Heart left ventricle (tissue), 16 donors: ENCODE results near the gene SLAMF8. TPM values are rescaled to one million over a fixed set of nuclear protein-coding genes. Genes with fewer than 3 reads are reported as not detected.

Experiments used
- ATAC-seq, 4 donors: fragments of 200-7000 bp; cut with Tn5 transposase; one replicate each; pipeline ENCODE4 v1.9.1; 2020 to 2022; ENCODE audit warnings: moderate library complexity in 4 of 4, mild to moderate bottlenecking in 3 of 4, moderate number of reproducible peaks in 1 of 4
- DNase-seq, 5 donors: peaks; one replicate each; pipeline ENCODE4 v3.0.0-alpha.2; 2020
- H3K27ac ChIP-seq, 12 donors: fragments of 200-600 bp; sonication (generic) in 4 of 12; one replicate each; pipeline versions ENCODE4 v1.5.0 to v1.8.0; 2016 to 2022; ENCODE audit warnings: mild to moderate bottlenecking in 2 of 12
- H3K27me3 ChIP-seq, 9 donors: fragments of 200-600 bp; sonication (generic) in 2 of 9; one replicate each; pipeline versions ENCODE4 v1.5.1 to v1.8.0; 2016 to 2022; ENCODE audit warnings: mild to moderate bottlenecking in 3 of 9
- H3K36me3 ChIP-seq, 9 donors: fragments of 200-600 bp; sonication (generic) in 2 of 9; one replicate each; pipeline versions ENCODE4 v1.5.0 to v1.8.0; 2018 to 2022; ENCODE audit warnings: mild to moderate bottlenecking in 2 of 9
- H3K4me1 ChIP-seq, 12 donors: fragments of 200-600 bp; sonication (generic) in 4 of 12; one replicate each; pipeline versions ENCODE4 v1.5.0 to v1.8.0; 2016 to 2022; ENCODE audit warnings: mild to moderate bottlenecking in 3 of 12
- H3K4me3 ChIP-seq, 12 donors: fragments of 200-600 bp; sonication (generic) in 4 of 12; one replicate each; pipeline versions ENCODE4 v1.5.0 to v1.8.0; 2017 to 2022; ENCODE audit warnings: mild to moderate bottlenecking in 9 of 12, moderate library complexity in 4 of 12
- H3K9me3 ChIP-seq, 12 donors: fragments of 200-600 bp; sonication (generic) in 4 of 12; one replicate each; pipeline versions ENCODE4 v1.5.0 to v1.8.0; 2016 to 2022; ENCODE audit warnings: mild to moderate bottlenecking in 1 of 12
- POLR2A ChIP-seq, 2 donors: fragments of 450-650 bp; IDR thresholded peaks; one replicate each; pipeline ENCODE4 v1.6.1; 2017; ENCODE audit warnings: antibody characterized with exemption in 2 of 2, mild to moderate bottlenecking in 2 of 2, moderate library complexity in 2 of 2
- WGBS, 4 donors: extraction: QIAGEN DNeasy Blood & Tissue Kit in 2 of 4; methylation state at CpG; one replicate each; pipeline versions ENCODE4 v1.1.5 to v1.1.7; 2013 to 2018; 5-methylcytosine and 5-hydroxymethylcytosine counted together
- intact Hi-C, 10 donors: fragments of 100-400 bp; cut with DNase I; formaldehyde crosslinking; loops; one replicate each; pipeline versions ENCODE4 v1.11.1 to v1.14.2; 2022
- polyA plus RNA-seq, 2 donors: library from polyadenylated mRNA; stranded (reverse); fragments of 200-250 nt; gene quantifications; one replicate each; pipeline ENCODE4 v1.2.3, GENCODE V29; 2013
- total RNA-seq, 9 donors: library from RNA; depleted of rRNA in 2 of 9; stranded (reverse); fragments of >200 nt in 2 of 9; fragmentation: NEBNext Ultra II Directional in 3 of 9; extraction: Animal tissue kit (Norgen Biotek cat#: 25700) in 3 of 9; gene quantifications; one replicate each; pipeline versions ENCODE4 v1.1.0 to v1.2.4, GENCODE V29; 2016 to 2023
- TF ChIP-seq, protein P1 (sequence below), 12 donors: fragments of 200-600 bp; sonication (generic) in 4 of 12; IDR thresholded peaks; one replicate each; pipeline versions ENCODE4 v1.5.0 to v1.8.0; 2018 to 2022; ENCODE audit warnings: antibody characterized with exemption in 12 of 12, mild to moderate bottlenecking in 5 of 12
- donor health status: ischemic (EF 13 %, LVEDD 7.1; RV severe dilation, severe dysfunction).
- donor health status: healthy with polysubstance abuse.
- donor health status: DM: no; HTN: yes; CAD: no.
- donor health status: DM: no; HTN: no; CAD: no.
- donor health status: ischemic (EF 25% LVEDD 6.9; RV normal size, moderate dysfunction).
- donor health status: ischemic (EF 25% LVEDD 5.7; RV mildly dilated, moderate dysfunction).
- donor health status: healthy.
- donor health status: DM: yes; HTN: yes; CAD: no.
- donor health status: ischemic (EF 35%, LVEDD 5.7; RV mildly dilated, moderate dysfunction).
- donor health status: nonischemic (EF 11% LVEDD 7.7; RV severe dilation, severe dysfunction).
- donor health status: DM: yes; HTN: yes; CAD: no.
- donor health status: PGD.
- donor health status: ischemic (EF 29% LVEDD 5.4; RV normal size, mild dysfunction).
- donor health status: nonischemic (EF 23%, LVEDD 6.1; RV moderate dilation, normal function).

SLAMF8 gene
- total and polyA plus RNA-seq, 11 donors: 0.50 to 44.9 (median 1.5) TPM

DNA sequence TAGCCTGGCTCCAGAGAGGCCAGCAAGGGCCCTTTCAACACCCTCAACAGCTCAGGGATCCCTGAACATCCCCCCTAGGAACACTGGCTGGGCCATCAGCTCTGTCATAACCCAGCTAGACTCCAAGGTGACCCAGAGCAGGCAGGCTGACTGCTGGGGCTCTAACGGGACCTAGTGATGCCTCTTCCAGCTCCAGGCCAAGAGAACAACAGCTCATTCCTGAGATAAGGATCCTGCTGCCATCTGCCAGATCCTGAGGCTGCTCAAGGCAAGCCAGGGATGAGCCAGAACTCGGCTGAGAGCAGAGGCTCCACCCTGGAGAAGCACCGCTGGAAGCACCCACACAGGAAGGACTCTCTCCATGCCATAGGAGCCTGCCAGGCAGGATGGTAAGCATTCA, 33.8 kb downstream of the SLAMF8 start:
- TF ChIP-seq POLR2A (IDR thresholded peaks at IDR 0.05): no peak
- TF ChIP-seq, protein P1, sequence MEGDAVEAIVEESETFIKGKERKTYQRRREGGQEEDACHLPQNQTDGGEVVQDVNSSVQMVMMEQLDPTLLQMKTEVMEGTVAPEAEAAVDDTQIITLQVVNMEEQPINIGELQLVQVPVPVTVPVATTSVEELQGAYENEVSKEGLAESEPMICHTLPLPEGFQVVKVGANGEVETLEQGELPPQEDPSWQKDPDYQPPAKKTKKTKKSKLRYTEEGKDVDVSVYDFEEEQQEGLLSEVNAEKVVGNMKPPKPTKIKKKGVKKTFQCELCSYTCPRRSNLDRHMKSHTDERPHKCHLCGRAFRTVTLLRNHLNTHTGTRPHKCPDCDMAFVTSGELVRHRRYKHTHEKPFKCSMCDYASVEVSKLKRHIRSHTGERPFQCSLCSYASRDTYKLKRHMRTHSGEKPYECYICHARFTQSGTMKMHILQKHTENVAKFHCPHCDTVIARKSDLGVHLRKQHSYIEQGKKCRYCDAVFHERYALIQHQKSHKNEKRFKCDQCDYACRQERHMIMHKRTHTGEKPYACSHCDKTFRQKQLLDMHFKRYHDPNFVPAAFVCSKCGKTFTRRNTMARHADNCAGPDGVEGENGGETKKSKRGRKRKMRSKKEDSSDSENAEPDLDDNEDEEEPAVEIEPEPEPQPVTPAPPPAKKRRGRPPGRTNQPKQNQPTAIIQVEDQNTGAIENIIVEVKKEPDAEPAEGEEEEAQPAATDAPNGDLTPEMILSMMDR (IDR thresholded peaks at IDR 0.05): no peak
- ATAC-seq: peak in 1 of 4 donors; percentile 33

DNA sequence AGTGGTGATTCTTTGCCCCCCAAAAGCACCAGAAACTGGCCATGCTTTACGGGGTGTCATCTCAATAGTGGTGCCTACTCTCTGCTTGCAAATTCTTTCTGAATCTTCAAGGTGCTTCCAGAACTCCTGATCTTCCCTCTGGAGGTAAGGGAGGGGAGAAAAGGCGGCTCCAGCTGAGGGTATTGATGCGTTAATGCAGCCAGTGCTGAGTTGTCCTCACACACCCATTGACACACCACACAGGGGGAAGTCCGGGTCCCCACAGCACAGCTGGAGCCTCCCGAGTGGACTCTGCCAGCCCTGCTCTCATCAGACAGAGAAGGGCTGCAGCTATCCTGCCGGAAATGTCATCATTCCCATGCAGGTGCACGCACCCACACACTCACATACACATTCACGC, 34.5 kb downstream of the SLAMF8 start:
- intact Hi-C loops: no loop called here
- TF ChIP-seq, protein P1 (IDR thresholded peaks at IDR 0.05): no peak
- TF ChIP-seq POLR2A (IDR thresholded peaks at IDR 0.05): no peak
- Histone ChIP-seq H3K27me3 (no peaks in the 10 kb centered on the region), H3K9me3 (no peaks in the 10 kb centered on the region), H3K4me1 (no peaks in the 10 kb centered on the region), H3K27ac (no peak overlapping the region), H3K4me3 (no peak overlapping the region), H3K36me3 (no peaks in the 10 kb centered on the region)
- DNase-seq (no peak), ATAC-seq (no peak)
- 78 to 85% (median 83%) methylated on average over 8 of the region's 8 CpGs for WGBS, 4 donors

More for the DNA sequence above, 33.8 kb downstream of the SLAMF8 start:
- DNase-seq: no peak
- 37 to 49% (median 46%) methylated on average over 3 of the region's 3 CpGs for WGBS, 4 donors
- H3K27me3 ChIP-seq: no peaks in the 10 kb centered on the region
- intact Hi-C loops: no loop called here
- H3K4me3 ChIP-seq: no peak overlapping the region
- H3K27ac ChIP-seq: no peak overlapping the region
- H3K4me1 ChIP-seq: peaks cover 0 to 2% (median 0%) of the 10 kb centered on the region in 12 donors
- H3K9me3 ChIP-seq: no peaks in the 10 kb centered on the region
- H3K36me3 ChIP-seq: no peaks in the 10 kb centered on the region

DNA sequence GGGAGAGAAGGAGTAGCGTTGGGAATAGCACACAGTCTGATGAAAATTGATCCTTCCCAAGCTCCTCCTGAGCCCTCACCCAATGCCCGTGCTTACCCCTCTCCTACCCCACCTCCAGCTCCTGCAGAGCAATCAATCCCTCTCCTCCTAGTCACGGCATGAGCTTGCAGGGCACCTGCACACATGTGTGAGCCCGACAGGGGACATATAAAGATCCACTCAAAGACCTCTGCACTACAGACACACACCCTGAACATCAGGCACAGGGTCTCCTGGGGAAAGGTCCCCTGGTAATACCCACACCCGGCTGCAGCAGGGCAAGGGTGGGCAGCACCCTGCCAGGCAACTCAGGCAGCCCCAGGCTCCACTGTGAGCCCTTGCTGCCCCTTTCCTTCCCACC, 35.4 kb downstream of the SLAMF8 start:
- DNase-seq (no peak), ATAC-seq (no peak)
- TF ChIP-seq, protein P1 (IDR thresholded peaks at IDR 0.05): no peak
- no peak for TF ChIP-seq POLR2A (IDR thresholded peaks at IDR 0.05)
- intact Hi-C loops: no loop called here
- no peaks in the 10 kb centered on the region for H3K36me3 ChIP-seq
- WGBS, 4 donors: 82 to 100% (median 93%) methylated on average over 5 of the region's 5 CpGs
- no peaks in the 10 kb centered on the region for H3K9me3 ChIP-seq
- H3K4me1 ChIP-seq: peaks cover 0 to under 1% (median 0%) of the 10 kb centered on the region in 12 donors
- H3K4me3 ChIP-seq: no peak overlapping the region
- no peak overlapping the region for H3K27ac ChIP-seq
- H3K27me3 ChIP-seq: no peaks in the 10 kb centered on the region

DNA sequence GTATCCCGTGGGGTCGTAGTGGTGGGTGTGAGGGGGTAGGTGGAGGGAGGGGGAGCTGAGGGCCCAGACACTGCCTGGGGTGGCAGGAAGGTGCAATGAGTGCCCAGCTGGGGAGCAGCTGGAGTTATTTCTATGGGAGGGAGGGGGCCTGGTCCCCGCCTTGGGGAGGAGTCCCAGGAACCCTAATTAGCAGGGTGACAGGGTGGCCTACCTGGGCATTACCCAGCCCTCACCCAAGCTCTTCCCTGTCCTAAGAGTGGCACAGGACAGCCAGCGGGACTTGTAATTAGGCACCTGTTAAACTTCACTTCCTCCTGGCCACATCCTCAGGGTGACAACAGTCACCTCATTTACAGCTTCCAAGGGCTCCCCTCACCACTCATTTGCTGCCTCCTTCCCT, 35.9 kb downstream of the SLAMF8 start, which contains the start of gene VSIG8:
TSS of gene VSIG8 (minus strand) at position 101 of the 400 bp plus-strand sequence. CDS start 136 bp downstream, outside the sequence.
- ATAC-seq: no peak
- Histone ChIP-seq H3K4me1 (peaks cover 0 to 6% (median 3%) of the 10 kb centered on the region in 12 donors), H3K27me3 (no peaks in the 10 kb centered on the region), H3K4me3 (no peak within 1 kb of the TSS), H3K36me3 (no peaks in the 10 kb centered on the region), H3K27ac (no peak within 1 kb of the TSS), H3K9me3 (no peaks in the 10 kb centered on the region)
- 78 to 97% (median 87%) methylated on average over 4 of the region's 4 CpGs for WGBS, 4 donors
- TF ChIP-seq POLR2A (IDR thresholded peaks at IDR 0.05): no peak
- TF ChIP-seq, protein P1 (IDR thresholded peaks at IDR 0.05): no peak
- intact Hi-C loops: no loop called here
- DNase-seq: no peak
